OCI-LY3 (cell line): ENCODE results near the gene SLX9.

Experiments
- H2AFZ ChIP-seq: fragments of 200-600, 300-600 bp; shearing (Covaris generic); 2 replicates; pipeline ENCODE4 v1.6.0; 2014; ENCODE audit warnings: antibody characterized with exemption, low read depth, low read length
- H3K27ac ChIP-seq: fragments of 200-600, 300-600 bp; sonication (generic); 2 replicates; pipeline ENCODE4 v1.5.1; 2014; ENCODE audit warnings: mild to moderate bottlenecking, low read length, moderate library complexity, mixed read lengths
- H3K27me3 ChIP-seq: fragments of 200-600, 300-600 bp; sonication (generic); 2 replicates; pipeline ENCODE4 v1.6.1; 2014; ENCODE audit warnings: low read depth, low read length, mixed read lengths
- H3K36me3 ChIP-seq: fragments of 200-600, 300-600 bp; sonication (generic); replicated peaks from 2 replicates; pipeline ENCODE3; 2014; ENCODE audit warnings: low read depth, low read length, mixed read lengths
- H3K4me1 ChIP-seq: fragments of 300-600, 200-600 bp; sonication (generic); 2 replicates; pipeline ENCODE4 v1.6.1; 2014; ENCODE audit warnings: low read length, mixed read lengths
- H3K4me2 ChIP-seq: fragments of 200-600, 300-600 bp; sonication (generic); 2 replicates; pipeline ENCODE4 v1.6.1; 2014; ENCODE audit warnings: low read length, mixed read lengths
- H3K4me3 ChIP-seq: fragments of 300-600, 200-600 bp; sonication (generic); 2 replicates; pipeline ENCODE4 v1.5.1; 2014; ENCODE audit warnings: antibody characterized with exemption, mild to moderate bottlenecking, low read length, moderate library complexity
- H3K79me2 ChIP-seq: fragments of 300-600, 200-600 bp; shearing (Covaris generic); 2 replicates; pipeline ENCODE4 v1.6.1; 2014; ENCODE audit warnings: mild to moderate bottlenecking, low read length, mixed read lengths
- H3K9ac ChIP-seq: fragments of 300-600, 200-600 bp; shearing (Covaris generic); 2 replicates; pipeline ENCODE4 v1.6.0; 2014; ENCODE audit warnings: mild to moderate bottlenecking, low read length, moderate library complexity
- H3K9me3 ChIP-seq: fragments of 200-600, 300-600 bp; shearing (Covaris generic); 2 replicates; pipeline ENCODE4 v1.6.1; 2014; ENCODE audit warnings: low read length, mixed read lengths; ENCODE audit not compliant: insufficient read depth
- H4K20me1 ChIP-seq: fragments of 200-600, 300-600 bp; sonication (generic); 2 replicates; pipeline ENCODE4 v1.6.1; 2016; ENCODE audit warnings: low read length, mixed read lengths; ENCODE audit not compliant: insufficient read depth
- EZH2phosphoT487 ChIP-seq: fragments of 200-600 bp; shearing (Covaris generic); IDR thresholded peaks from 2 replicates; pipeline ENCODE4 v1.6.1; 2018; ENCODE audit warnings: antibody characterized with exemption, mixed run types, low read depth
- TF ChIP-seq, protein P1 (sequence below): fragments of 200-600, 300-600 bp; sonication (generic); IDR thresholded peaks from 2 replicates; pipeline ENCODE4 v1.5.1; 2014; ENCODE audit warnings: antibody characterized with exemption, low read length, low read depth

SLX9 gene

DNA sequence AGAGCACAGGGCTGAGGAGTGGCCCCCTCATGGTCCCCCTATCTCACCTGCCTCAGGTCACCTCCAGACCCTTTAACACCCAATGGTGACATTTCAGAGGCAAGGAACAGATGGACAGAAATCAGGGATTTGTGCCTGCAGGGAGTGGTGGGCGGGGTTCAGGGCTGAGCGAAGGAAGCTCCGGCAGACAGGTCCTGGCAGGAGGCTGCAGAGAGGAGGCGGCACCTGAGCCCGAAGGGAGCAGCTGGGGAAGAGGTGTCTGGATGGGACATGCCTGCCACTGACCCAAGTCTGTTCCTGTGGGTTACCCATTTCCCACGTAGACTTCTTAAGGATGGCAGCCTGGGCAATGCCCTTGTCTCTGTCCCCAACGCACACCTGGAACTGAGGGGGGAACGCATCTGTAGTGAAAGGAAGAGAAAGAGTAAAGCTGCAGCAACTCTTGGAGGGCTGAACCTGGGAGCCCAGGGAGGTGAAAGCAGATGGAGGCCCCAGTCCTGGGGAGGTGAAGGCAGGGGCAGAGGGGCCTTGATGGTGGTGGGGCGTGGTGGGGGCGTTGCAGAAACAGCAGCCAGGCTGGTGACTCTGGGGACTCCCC is 72.9 kb downstream of the SLX9 start:
- Histone ChIP-seq H3K27me3 (peaks cover 13% of the 10 kb centered on the region), H4K20me1 (no peaks in the 10 kb centered on the region), H3K9me3 (no peaks in the 10 kb centered on the region), H3K4me1 (peaks cover 9% of the 10 kb centered on the region; the same call in 1 of the 2 replicates), H2AFZ (no peak overlapping the region), H3K4me2 (no peak overlapping the region), H3K4me3 (no peak overlapping the region), H3K27ac (no peak overlapping the region), H3K9ac (no peak overlapping the region), H3K36me3 (no peaks in the 10 kb centered on the region), H3K79me2 (no peaks in the 10 kb centered on the region)
- TF ChIP-seq EZH2phosphoT487 = no peak
- TF ChIP-seq, protein P1, sequence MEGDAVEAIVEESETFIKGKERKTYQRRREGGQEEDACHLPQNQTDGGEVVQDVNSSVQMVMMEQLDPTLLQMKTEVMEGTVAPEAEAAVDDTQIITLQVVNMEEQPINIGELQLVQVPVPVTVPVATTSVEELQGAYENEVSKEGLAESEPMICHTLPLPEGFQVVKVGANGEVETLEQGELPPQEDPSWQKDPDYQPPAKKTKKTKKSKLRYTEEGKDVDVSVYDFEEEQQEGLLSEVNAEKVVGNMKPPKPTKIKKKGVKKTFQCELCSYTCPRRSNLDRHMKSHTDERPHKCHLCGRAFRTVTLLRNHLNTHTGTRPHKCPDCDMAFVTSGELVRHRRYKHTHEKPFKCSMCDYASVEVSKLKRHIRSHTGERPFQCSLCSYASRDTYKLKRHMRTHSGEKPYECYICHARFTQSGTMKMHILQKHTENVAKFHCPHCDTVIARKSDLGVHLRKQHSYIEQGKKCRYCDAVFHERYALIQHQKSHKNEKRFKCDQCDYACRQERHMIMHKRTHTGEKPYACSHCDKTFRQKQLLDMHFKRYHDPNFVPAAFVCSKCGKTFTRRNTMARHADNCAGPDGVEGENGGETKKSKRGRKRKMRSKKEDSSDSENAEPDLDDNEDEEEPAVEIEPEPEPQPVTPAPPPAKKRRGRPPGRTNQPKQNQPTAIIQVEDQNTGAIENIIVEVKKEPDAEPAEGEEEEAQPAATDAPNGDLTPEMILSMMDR = no peak

DNA sequence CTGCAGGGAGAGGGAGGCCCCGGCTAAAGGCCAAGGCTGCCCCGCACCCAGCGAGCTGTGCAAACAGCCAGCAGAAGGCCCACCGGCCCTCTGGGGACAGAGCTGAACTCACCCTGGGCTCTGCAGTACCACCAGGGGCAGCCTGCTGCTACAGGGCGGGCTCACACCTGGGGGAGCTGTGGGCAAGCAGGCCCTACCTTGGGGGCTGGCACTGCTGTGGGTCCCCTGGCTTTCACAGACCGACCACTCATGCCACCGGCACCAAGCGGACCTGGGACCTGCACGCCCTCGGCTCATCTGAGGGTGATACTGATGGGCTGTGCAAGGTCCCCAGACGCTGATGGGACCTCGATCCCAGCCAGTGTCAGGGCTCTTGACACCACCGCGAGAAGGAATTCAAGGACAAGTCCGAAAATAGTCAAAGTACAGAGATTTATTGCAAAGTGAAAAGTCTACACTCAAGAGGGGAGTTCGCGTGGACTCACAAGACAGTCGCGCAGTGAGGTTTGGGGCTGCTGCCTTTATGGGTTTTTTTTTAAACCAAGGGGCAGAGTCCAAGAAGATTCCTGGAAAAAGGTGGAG is 73.5 kb downstream of the SLX9 start:
- Histone ChIP-seq H3K4me3 (no peak overlapping the region), H3K36me3 (no peaks in the 10 kb centered on the region), H3K79me2 (no peaks in the 10 kb centered on the region), H3K4me1 (peaks cover 9% of the 10 kb centered on the region; the same call in 1 of the 2 replicates), H3K9me3 (no peaks in the 10 kb centered on the region), H4K20me1 (no peaks in the 10 kb centered on the region), H2AFZ (no peak overlapping the region), H3K27me3 (peaks cover 13% of the 10 kb centered on the region), H3K27ac (no peak overlapping the region), H3K4me2 (no peak overlapping the region), H3K9ac (no peak overlapping the region)
- no peak for TF ChIP-seq EZH2phosphoT487
- TF ChIP-seq, protein P1 = no peak

DNA sequence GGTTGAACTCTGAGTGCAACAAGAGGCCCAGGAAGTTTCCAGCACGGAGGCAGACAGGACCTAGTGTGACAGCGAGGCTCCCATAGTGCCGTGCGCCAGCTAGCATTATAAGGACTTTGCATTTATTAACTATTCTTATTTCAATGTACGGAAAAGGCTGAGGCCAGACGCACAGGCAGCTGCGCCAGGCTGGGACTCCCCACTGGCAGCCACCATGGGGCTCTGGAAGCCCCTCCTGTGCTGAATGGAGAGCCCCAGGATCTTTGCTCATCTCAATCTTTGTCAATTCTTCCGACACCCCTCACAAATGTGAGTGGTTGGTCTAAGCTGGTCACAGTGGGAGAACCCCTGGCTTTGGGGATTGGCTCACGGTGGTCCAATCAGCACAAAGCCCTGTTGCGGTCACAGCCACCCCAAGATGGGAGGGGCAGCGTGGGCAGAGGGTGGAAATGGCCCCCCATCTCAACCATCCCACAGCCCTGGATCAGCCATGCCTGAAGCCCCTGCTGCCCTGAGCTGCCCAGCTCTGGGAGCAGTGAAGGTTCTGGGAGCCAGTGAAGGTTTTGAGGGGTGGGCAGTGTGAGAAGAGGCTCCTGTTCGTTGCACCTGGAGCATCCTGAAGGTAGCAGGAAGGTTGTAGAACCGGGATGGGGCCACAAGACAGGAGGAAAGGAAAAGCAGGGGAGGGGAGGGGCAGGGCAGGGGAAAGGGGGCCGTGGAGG is 75.1 kb downstream of the SLX9 start:
- Histone ChIP-seq H3K4me3 (peak overlapping the region; percentile 49), H3K9ac (peak overlapping the region; percentile 10; the same call in 1 of the 2 replicates), H2AFZ (peak overlapping the region; percentile 63)

DNA sequence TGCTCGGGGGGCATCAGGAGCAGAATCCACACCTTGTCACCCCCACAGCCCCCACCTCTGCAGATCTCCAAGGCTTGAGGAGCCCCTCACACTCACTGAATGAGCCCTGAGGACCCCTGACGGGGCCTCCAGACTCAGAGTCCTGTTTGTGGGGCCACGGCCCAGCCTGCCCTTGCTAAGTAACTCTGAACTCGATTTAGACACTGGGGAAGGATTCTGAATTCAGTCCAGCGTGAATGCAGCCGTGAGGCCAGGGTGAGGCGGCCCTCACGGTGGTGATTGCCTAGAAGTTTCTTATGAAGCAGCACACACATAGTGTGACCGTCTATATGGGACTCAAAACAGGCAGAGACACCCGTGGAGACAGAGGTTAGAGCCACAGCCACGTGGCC is 75.6 kb downstream of the SLX9 start:
- no peaks in the 10 kb centered on the region for H3K79me2 ChIP-seq
- H3K4me3 ChIP-seq = no peak overlapping the region
- no peaks in the 10 kb centered on the region for H3K36me3 ChIP-seq
- H3K27ac ChIP-seq = no peak overlapping the region
- H3K9ac ChIP-seq = no peak overlapping the region
- H3K4me2 ChIP-seq = no peak overlapping the region
- no peak overlapping the region for H2AFZ ChIP-seq
- H4K20me1 ChIP-seq = no peaks in the 10 kb centered on the region
- peaks cover 9% of the 10 kb centered on the region; the same call in 1 of the 2 replicates for H3K4me1 ChIP-seq
- H3K27me3 ChIP-seq = no peaks in the 10 kb centered on the region
- H3K9me3 ChIP-seq = no peaks in the 10 kb centered on the region
- TF ChIP-seq, protein P1 = no peak
- TF ChIP-seq EZH2phosphoT487 = no peak

More for the DNA sequence above, 75.1 kb downstream of the SLX9 start:
- TF ChIP-seq, protein P1 = no peak
- TF ChIP-seq EZH2phosphoT487 = no peak
- no peaks in the 10 kb centered on the region for H4K20me1 ChIP-seq
- H3K4me1 ChIP-seq = peaks cover 9% of the 10 kb centered on the region; the same call in 1 of the 2 replicates
- H3K79me2 ChIP-seq = no peaks in the 10 kb centered on the region
- no peak overlapping the region for H3K27ac ChIP-seq
- no peaks in the 10 kb centered on the region for H3K36me3 ChIP-seq
- peak overlapping the region; percentile 68 for H3K4me2 ChIP-seq
- H3K9me3 ChIP-seq = no peaks in the 10 kb centered on the region
- H3K27me3 ChIP-seq = 0 out of 2 replicates have a peak, but pooled peaks cover under 1% of the 10 kb centered on the region
